HepG2 (cell line): ENCODE measurements around the gene HSPB6. TPM values are rescaled to one million over a fixed set of nuclear protein-coding genes. Genes with fewer than 3 reads are reported as not detected.

Experiments used
- AGO1 ChIP-seq: fragments of 200-400 bp; formaldehyde crosslinking; IDR thresholded peaks from 2 replicates; pipeline ENCODE4 v1.6.1; 2017; ENCODE audit warnings: mild to moderate bottlenecking, low read depth, low read length, moderate library complexity; ENCODE audit not compliant: poor library complexity, severe bottlenecking
- CBX5 ChIP-seq: sonication (generic); formaldehyde crosslinking; IDR thresholded peaks from 2 replicates; pipeline ENCODE4 v1.4.0; 2020; ENCODE audit warnings: missing genetic modification reagents, borderline replicate concordance
- DMAP1 ChIP-seq: IDR thresholded peaks from 2 replicates; pipeline ENCODE4 v1.6.1; 2016
- HCFC1 ChIP-seq: fragments of 150-350 bp; IDR thresholded peaks from 2 replicates; pipeline ENCODE4 v1.6.1; 2014; ENCODE audit warnings: low read depth, low read length
- HDAC2 ChIP-seq: sonication (generic); formaldehyde crosslinking; IDR thresholded peaks from 2 replicates; pipeline ENCODE4 v1.4.0; 2020; ENCODE audit warnings: missing genetic modification reagents
- HDAC6 ChIP-seq: fragments of 200-600 bp; sonication (generic); IDR thresholded peaks from 2 replicates; pipeline ENCODE4 v1.7.0; 2017; ENCODE audit warnings: mild to moderate bottlenecking, antibody characterized with exemption, low read length, low read depth
- JARID2 ChIP-seq: sonication (generic); formaldehyde crosslinking; IDR thresholded peaks from 2 replicates; pipeline ENCODE4 v1.8.1; 2023; ENCODE audit warnings: missing genetic modification reagents, inconsistent platforms; ENCODE audit not compliant: insufficient replicate concordance
- KDM2A ChIP-seq: sonication (generic); formaldehyde crosslinking; IDR thresholded peaks from 2 replicates; pipeline ENCODE4 v1.4.0; 2020; ENCODE audit warnings: low read depth, missing genetic modification reagents, borderline replicate concordance
- MAF1 ChIP-seq: sonication (generic); formaldehyde crosslinking; IDR thresholded peaks from 2 replicates; pipeline ENCODE4 v1.5.0; 2020; ENCODE audit warnings: missing genetic modification reagents, borderline replicate concordance
- MAFG ChIP-seq: sonication (generic); formaldehyde crosslinking; IDR thresholded peaks from 2 replicates; pipeline ENCODE4 v1.5.1; 2020; ENCODE audit warnings: mild to moderate bottlenecking, missing genetic modification reagents
- MBNL3 ChIP-seq: fragments of 250-450 bp; sonication (Bioruptor Pico); conservative IDR thresholded peaks from 2 replicates; pipeline ENCODE4 v1.8.0; 2022; ENCODE audit warnings: mild to moderate bottlenecking, inconsistent platforms
- MED13 ChIP-seq: sonication (generic); formaldehyde crosslinking; IDR thresholded peaks from 2 replicates; pipeline ENCODE4 v1.5.0; 2020; ENCODE audit warnings: missing genetic modification reagents
- SMC3 ChIP-seq: IDR thresholded peaks from 2 replicates; pipeline ENCODE4 v1.6.1; 2011; ENCODE audit warnings: low read length, improper control_type of control experiment
- TAF15 ChIP-seq: fragments of 200-400 bp; formaldehyde crosslinking; IDR thresholded peaks from one replicate; pipeline ENCODE4 v1.6.1; 2018; ENCODE audit warnings: mild to moderate bottlenecking, low read depth, low read length; ENCODE audit not compliant: poor library complexity, severe bottlenecking
- TBX3 ChIP-seq: fragments of 450-650 bp; IDR thresholded peaks from 2 replicates; pipeline ENCODE4 v1.6.1; 2017; ENCODE audit warnings: antibody characterized with exemption, mild to moderate bottlenecking, inconsistent platforms, borderline replicate concordance
- ZBTB3 ChIP-seq: sonication (generic); formaldehyde crosslinking; IDR thresholded peaks from 2 replicates; pipeline ENCODE4 v1.4.0; 2020; ENCODE audit warnings: low read depth, mild to moderate bottlenecking, moderate library complexity, missing genetic modification reagents, borderline replicate concordance
- ZFAT ChIP-seq: sonication (generic); formaldehyde crosslinking; conservative IDR thresholded peaks from 2 replicates; pipeline ENCODE4 v1.8.1; 2023; ENCODE audit warnings: missing genetic modification reagents, inconsistent platforms
- ZHX1 ChIP-seq: sonication (generic); formaldehyde crosslinking; IDR thresholded peaks from 2 replicates; pipeline ENCODE4 v1.8.1; 2022; ENCODE audit warnings: low read depth, mild to moderate bottlenecking, missing genetic modification reagents
- ZNF17 ChIP-seq: sonication (generic); formaldehyde crosslinking; IDR thresholded peaks from 2 replicates; pipeline ENCODE4 v1.5.0; 2020; ENCODE audit warnings: mild to moderate bottlenecking, missing genetic modification reagents
- ZNF263 ChIP-seq: sonication (generic); formaldehyde crosslinking; IDR thresholded peaks from 2 replicates; pipeline ENCODE4 v1.4.0; 2020; ENCODE audit warnings: missing genetic modification reagents
- ZNF264 ChIP-seq: sonication (generic); formaldehyde crosslinking; IDR thresholded peaks from 2 replicates; pipeline ENCODE4 v1.4.0; 2020; ENCODE audit warnings: missing genetic modification reagents
- ZNF3 ChIP-seq: IDR thresholded peaks from 2 replicates; pipeline ENCODE4 v1.7.0; 2017; ENCODE audit warnings: inconsistent platforms
- ZNF446 ChIP-seq: sonication (generic); formaldehyde crosslinking; IDR thresholded peaks from 2 replicates; pipeline ENCODE4 v1.5.0; 2020; ENCODE audit warnings: mild to moderate bottlenecking, missing genetic modification reagents
- ZNF513 ChIP-seq: sonication (generic); formaldehyde crosslinking; conservative IDR thresholded peaks from 2 replicates; pipeline ENCODE4 v1.5.0; 2020; ENCODE audit warnings: missing genetic modification reagents
- ZNF639 ChIP-seq: conservative IDR thresholded peaks from 2 replicates; pipeline ENCODE4 v1.6.1; 2018; ENCODE audit warnings: missing genetic modification reagents
- ZNF678 ChIP-seq: sonication (generic); formaldehyde crosslinking; IDR thresholded peaks from 2 replicates; pipeline ENCODE4 v1.4.0; 2020; ENCODE audit warnings: mild to moderate bottlenecking, missing genetic modification reagents
- ZNF878 ChIP-seq: sonication (generic); formaldehyde crosslinking; IDR thresholded peaks from 2 replicates; pipeline ENCODE4 v1.8.1; 2023; ENCODE audit warnings: mild to moderate bottlenecking, missing genetic modification reagents, moderate library complexity
- ZNF883 ChIP-seq: sonication (generic); formaldehyde crosslinking; IDR thresholded peaks from 2 replicates; pipeline ENCODE4 v1.5.1; 2020; ENCODE audit warnings: mild to moderate bottlenecking, missing genetic modification reagents; ENCODE audit errors: not compliant biosample characterization
- ZSCAN30 ChIP-seq: sonication (generic); formaldehyde crosslinking; IDR thresholded peaks from 2 replicates; pipeline ENCODE4 v1.5.0; 2020; ENCODE audit warnings: mild to moderate bottlenecking, missing genetic modification reagents
- polyA plus RNA-seq, 8 experiments: library from polyadenylated mRNA; depleted of rRNA in 3 of 8; stranded (reverse) in 7 of 8; unstranded in 1 of 8; fragments of >200 nt; fragmentation: Illumina TruSeq in 4 of 8; extraction: Trizol in 4 of 8; gene quantifications; 2 replicates each; pipeline versions ENCODE4 v1.2.1 to v1.2.3, GENCODE V29; 2011 to 2016; ENCODE audit warnings: low read depth in 4 of 8, missing spikeins in 1 of 8, mixed read lengths in 1 of 8; ENCODE audit not compliant: insufficient read depth in 1 of 8
- total RNA-seq, 5 experiments: library from RNA; depleted of rRNA; stranded (reverse); fragments of >200 nt; fragmentation: Illumina TruSeq; extraction: Trizol; gene quantifications; 2 replicates each; pipeline ENCODE4 v1.2.3, GENCODE V29; 2016; ENCODE audit warnings: low read depth in 1 of 5

The HSPB6 gene
- total and polyA plus RNA-seq, 2 of the 13 experiments (the other 11 are each of a cell fraction or from before 2014, with no cell fraction given): 0.18 TPM; not detected in 1

- no peak for TF ChIP-seq SMC3
- TF ChIP-seq ZHX1: no peak
- no peak for TF ChIP-seq HDAC6
- TF ChIP-seq ZNF639: no peak
- no peak for TF ChIP-seq ZNF678 (CRISPR knock-in tag)
- TF ChIP-seq MAF1 (CRISPR knock-in tag): no peak
- peak; percentile 52 for TF ChIP-seq ZNF883 (CRISPR knock-in tag)
- peak; percentile 90 for TF ChIP-seq AGO1
- TF ChIP-seq ZNF878: no peak
- TF ChIP-seq MBNL3: no peak
- no peak for TF ChIP-seq HCFC1
- no peak for TF ChIP-seq ZNF3
- no peak for TF ChIP-seq CBX5 (CRISPR knock-in tag)
- TF ChIP-seq ZNF513 (CRISPR knock-in tag): no peak
- no peak for TF ChIP-seq ZFAT
- TF ChIP-seq ZNF263 (CRISPR knock-in tag): 0 out of 2 replicates have a peak, but pooled peaks have one; percentile 29
- TF ChIP-seq DMAP1: no peak
- TF ChIP-seq HDAC2 (CRISPR knock-in tag): no peak
- no peak for TF ChIP-seq ZNF17
- TF ChIP-seq KDM2A (CRISPR knock-in tag): peak; percentile 93
- no peak for TF ChIP-seq MED13
- no peak for TF ChIP-seq MAFG (CRISPR knock-in tag)
- no peak for TF ChIP-seq JARID2 (CRISPR knock-in tag)
- no peak for TF ChIP-seq ZNF446
- no peak for TF ChIP-seq TBX3
- no peak for TF ChIP-seq TAF15
- no peak for TF ChIP-seq ZNF264 (CRISPR knock-in tag)
- no peak for TF ChIP-seq ZSCAN30
- no peak for TF ChIP-seq ZBTB3
Measured at GRCh38 chr19:35797663-35798062, 40.8 kb upstream of the HSPB6 start (continued).
